NT2/D1 (cell line): ENCODE results near the gene SSU72.

Experiments
- DNase-seq: peaks from one replicate; pipeline ENCODE4 v3.0.0-alpha.2; 2011; ENCODE audit warnings: low read depth, low spot score
- H3K27me3 ChIP-seq: 2 replicates; pipeline ENCODE4 v1.6.0; 2011; ENCODE audit warnings: mild to moderate bottlenecking; ENCODE audit not compliant: insufficient read length, insufficient read depth
- H3K36me3 ChIP-seq: 2 replicates; pipeline ENCODE4 v1.6.1; 2011; ENCODE audit warnings: mild to moderate bottlenecking, low read length, mixed read lengths; ENCODE audit not compliant: insufficient read depth, insufficient read length
- H3K4me1 ChIP-seq: 2 replicates; pipeline ENCODE4 v1.5.1; 2011; ENCODE audit not compliant: insufficient read depth, insufficient read length
- H3K4me3 ChIP-seq: 2 replicates; pipeline ENCODE4 v1.5.1; 2011; ENCODE audit warnings: low read depth; ENCODE audit not compliant: insufficient read length
- H3K9ac ChIP-seq: 2 replicates; pipeline ENCODE4 v1.6.0; 2011; ENCODE audit warnings: low read depth; ENCODE audit not compliant: insufficient read length
- H3K9me3 ChIP-seq: 2 replicates; pipeline ENCODE4 v1.5.1; 2011; ENCODE audit warnings: mild to moderate bottlenecking, low read length; ENCODE audit not compliant: insufficient read depth
- SUZ12 ChIP-seq: IDR thresholded peaks from 2 replicates; pipeline ENCODE4 v1.6.1; 2011; ENCODE audit not compliant: insufficient read length, insufficient read depth; ENCODE audit errors: extremely low read depth
- YY1 ChIP-seq: IDR thresholded peaks from 2 replicates; pipeline ENCODE4 v1.6.1; 2011; ENCODE audit not compliant: insufficient read length, insufficient read depth
- ZNF274 ChIP-seq: IDR thresholded peaks from 2 replicates; pipeline ENCODE4 v1.6.1; 2011; ENCODE audit warnings: mild to moderate bottlenecking, low read depth, low read length

Gene SSU72

GRCh38 chr1:1615256-1616044 lies 40.8 kb upstream of the SSU72 start, which contains the start of gene MIB2:
TSS of gene MIB2 (plus strand) at chr1:1615500. CDS start at chr1:1623453, 7,953 bp downstream.
- peak within 1 kb of the TSS; percentile 99 for H3K9ac ChIP-seq
- peak; percentile 90 for DNase-seq
- H3K27me3 ChIP-seq = peaks cover 7% of the 10 kb centered on the region

GRCh38 chr1:1614954-1615255 lies 40.2 kb upstream of the SSU72 start:
- no peak for TF ChIP-seq ZNF274
- no peak for TF ChIP-seq YY1
- no peak for TF ChIP-seq SUZ12

More at GRCh38 chr1:1615256-1616044, 40.8 kb upstream of the SSU72 start, which contains the start of gene MIB2:
- TF ChIP-seq SUZ12 (no peak), YY1 (no peak), ZNF274 (no peak)
- no peaks in the 10 kb centered on the region for H3K9me3 ChIP-seq
- H3K36me3 ChIP-seq = peaks cover 22% of the 10 kb centered on the region
- peak within 1 kb of the TSS; percentile 95 for H3K4me3 ChIP-seq
- peaks cover 13% of the 10 kb centered on the region for H3K4me1 ChIP-seq

GRCh38 chr1:1614204-1614953 lies 39.7 kb upstream of the SSU72 start:
- Histone ChIP-seq H3K4me1 (peaks cover 9% of the 10 kb centered on the region), H3K4me3 (peak overlapping the region; percentile 95), H3K36me3 (peaks cover 22% of the 10 kb centered on the region), H3K9ac (peak overlapping the region; percentile 85), H3K27me3 (peaks cover 7% of the 10 kb centered on the region), H3K9me3 (no peaks in the 10 kb centered on the region)
- no peak for DNase-seq
- no peak for TF ChIP-seq ZNF274
- no peak for TF ChIP-seq YY1
- TF ChIP-seq SUZ12 = no peak

More at GRCh38 chr1:1614954-1615255, 40.2 kb upstream of the SSU72 start:
- H3K36me3 ChIP-seq = peaks cover 22% of the 10 kb centered on the region
- peaks cover 7% of the 10 kb centered on the region for H3K27me3 ChIP-seq
- H3K4me1 ChIP-seq = peaks cover 10% of the 10 kb centered on the region
- peak overlapping the region; percentile 95 for H3K4me3 ChIP-seq
- DNase-seq = no peak
- no peaks in the 10 kb centered on the region for H3K9me3 ChIP-seq
- H3K9ac ChIP-seq = peak overlapping the region; percentile 85

GRCh38 chr1:1613509-1614082 lies 38.9 kb upstream of the SSU72 start:
- H3K4me3 ChIP-seq = no peak overlapping the region

GRCh38 chr1:1612104-1612400 lies 37.4 kb upstream of the SSU72 start:
- DNase-seq = no peak
- peaks cover 9% of the 10 kb centered on the region for H3K4me1 ChIP-seq
- H3K9me3 ChIP-seq = no peaks in the 10 kb centered on the region
- H3K4me3 ChIP-seq = no peak overlapping the region
- H3K36me3 ChIP-seq = peaks cover 7% of the 10 kb centered on the region
- TF ChIP-seq SUZ12 = no peak
- TF ChIP-seq YY1 = no peak
- TF ChIP-seq ZNF274 = no peak
- H3K27me3 ChIP-seq = peaks cover 7% of the 10 kb centered on the region
- no peak overlapping the region for H3K9ac ChIP-seq

More at GRCh38 chr1:1613509-1614082, 38.9 kb upstream of the SSU72 start:
- Histone ChIP-seq H3K4me1 (peaks cover 9% of the 10 kb centered on the region), H3K27me3 (peaks cover 7% of the 10 kb centered on the region), H3K9ac (no peak overlapping the region), H3K9me3 (no peaks in the 10 kb centered on the region), H3K36me3 (peaks cover 21% of the 10 kb centered on the region)
- TF ChIP-seq YY1 = no peak
- TF ChIP-seq SUZ12 = no peak
- DNase-seq = no peak

- no peaks in the 10 kb centered on the region for H3K9me3 ChIP-seq
- H3K36me3 ChIP-seq = peaks cover 7% of the 10 kb centered on the region
- H3K9ac ChIP-seq = no peak overlapping the region
- no peaks in the 10 kb centered on the region for H3K27me3 ChIP-seq
- H3K4me1 ChIP-seq = peaks cover 4% of the 10 kb centered on the region
- H3K4me3 ChIP-seq = no peak overlapping the region
- no peak for TF ChIP-seq YY1
- no peak for TF ChIP-seq SUZ12
- no peak for DNase-seq
These were observed 36.1 kb upstream of the SSU72 start for GRCh38 chr1:1610796-1611195.

GRCh38 chr1:1609822-1610485 lies 35.3 kb upstream of the SSU72 start:
- H3K36me3 ChIP-seq = peaks cover 7% of the 10 kb centered on the region
- no peak for DNase-seq
- no peak for TF ChIP-seq SUZ12
- no peak for TF ChIP-seq ZNF274
- no peak overlapping the region for H3K4me3 ChIP-seq
- H3K9me3 ChIP-seq = no peaks in the 10 kb centered on the region
- peaks cover 4% of the 10 kb centered on the region for H3K4me1 ChIP-seq
- H3K9ac ChIP-seq = no peak overlapping the region
- H3K27me3 ChIP-seq = no peaks in the 10 kb centered on the region
